Embryonic facial prominence (tissue), 1 donor: ENCODE data around the gene ATMIN.
A peak's percentile ranks its signal among the peaks of the same experiment; 100 is the strongest.

Experiments
- DNase-seq: peaks from one replicate; pipeline ENCODE4 v3.0.0-alpha.2; 2016; ENCODE audit errors: extremely low spot score

Gene ATMIN

DNA sequence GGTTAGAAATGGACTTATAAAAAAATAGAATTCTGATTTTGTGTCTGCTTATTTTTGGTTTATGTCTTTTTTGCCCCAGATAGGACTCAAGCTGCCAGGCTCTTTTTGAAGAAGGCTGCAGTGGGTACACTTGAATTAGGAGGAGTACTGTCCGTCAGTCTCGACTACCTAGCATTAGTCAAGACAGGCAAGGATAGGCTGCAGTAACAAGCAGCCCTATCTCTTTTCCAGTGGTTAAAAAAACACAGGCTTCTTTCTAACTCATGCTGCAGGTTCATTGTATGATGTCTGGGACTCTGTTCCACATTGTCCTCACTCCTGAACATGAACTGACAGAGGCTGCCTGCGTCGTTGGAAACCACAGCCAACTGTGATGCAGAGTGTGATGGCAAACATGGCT lies 33.4 kb downstream of the ATMIN start:
- no peak for DNase-seq

DNA sequence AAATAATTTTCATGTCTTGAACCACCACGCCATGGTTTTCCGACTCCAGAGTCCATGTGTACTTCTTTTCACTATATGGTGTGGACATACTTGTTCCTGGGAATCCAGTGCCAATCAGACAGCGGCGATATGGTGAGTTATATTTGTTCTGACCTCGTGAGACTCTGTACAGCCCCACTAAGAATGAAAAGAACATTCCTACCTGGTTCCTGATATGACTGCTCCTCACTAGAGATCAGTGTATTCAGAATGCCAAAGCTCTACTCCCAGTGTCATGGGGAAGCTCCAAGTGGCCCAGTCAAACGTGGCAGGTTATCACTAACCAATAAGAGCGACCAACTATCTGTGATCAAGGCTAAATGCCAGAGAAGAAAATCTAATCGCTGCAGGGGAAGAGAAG lies 35.3 kb downstream of the ATMIN start:
- DNase-seq, result no peak

DNA sequence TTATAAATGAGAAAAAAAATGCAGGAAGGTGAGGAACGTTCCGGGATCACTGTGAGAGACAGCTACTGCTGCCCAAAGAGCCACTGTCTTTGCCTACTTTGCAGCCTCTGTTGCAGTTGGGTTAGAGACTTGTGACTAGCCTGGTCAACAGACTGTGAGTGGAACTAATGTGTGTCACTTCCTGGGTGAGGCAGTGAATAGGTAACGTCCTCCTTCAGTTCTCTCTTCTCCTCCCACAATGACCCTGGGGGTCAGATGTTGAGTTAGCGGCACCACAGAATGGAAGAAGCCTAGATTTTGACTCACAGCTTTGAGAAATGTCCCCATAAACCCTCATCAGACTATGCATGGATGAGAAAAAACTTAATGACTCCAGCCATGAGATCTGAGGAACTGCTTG lies 36.2 kb downstream of the ATMIN start:
- no peak for DNase-seq

DNA sequence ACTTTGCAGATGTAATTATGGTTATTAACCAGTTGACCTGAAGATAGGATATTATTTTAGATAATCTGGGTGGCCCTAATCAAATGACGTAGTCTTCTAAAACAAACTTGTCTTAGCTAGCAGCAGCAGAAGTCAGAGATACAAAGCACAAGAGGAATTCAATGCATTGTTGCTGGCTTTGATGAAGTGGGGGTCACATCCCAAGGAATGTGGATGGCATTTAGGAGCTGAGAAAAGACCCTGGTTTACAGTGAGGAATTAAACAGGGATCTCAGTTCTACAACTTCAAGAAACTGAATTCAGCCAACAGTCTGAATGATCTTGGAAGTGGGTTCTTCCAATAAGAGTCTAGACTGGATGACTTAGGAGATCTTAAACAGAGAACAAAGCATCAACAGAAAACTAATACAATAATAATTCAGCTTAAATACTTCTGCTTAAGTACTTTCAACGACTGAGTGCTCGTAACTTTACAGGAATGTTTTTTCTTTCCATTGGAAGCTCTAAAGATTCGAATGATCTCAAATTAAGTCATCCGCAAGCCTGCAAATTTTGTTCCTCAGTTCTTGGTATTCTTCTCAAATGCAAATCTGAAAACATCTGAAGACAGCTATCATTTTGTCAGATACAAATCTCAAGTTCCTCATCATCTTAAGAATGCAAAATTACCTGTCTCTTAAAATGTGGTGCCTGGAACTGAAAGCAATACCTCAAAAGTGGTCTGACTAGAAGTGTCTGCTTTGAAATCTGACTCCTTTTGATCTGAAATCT lies 38.1 kb downstream of the ATMIN start:
- DNase-seq, result no peak

DNA sequence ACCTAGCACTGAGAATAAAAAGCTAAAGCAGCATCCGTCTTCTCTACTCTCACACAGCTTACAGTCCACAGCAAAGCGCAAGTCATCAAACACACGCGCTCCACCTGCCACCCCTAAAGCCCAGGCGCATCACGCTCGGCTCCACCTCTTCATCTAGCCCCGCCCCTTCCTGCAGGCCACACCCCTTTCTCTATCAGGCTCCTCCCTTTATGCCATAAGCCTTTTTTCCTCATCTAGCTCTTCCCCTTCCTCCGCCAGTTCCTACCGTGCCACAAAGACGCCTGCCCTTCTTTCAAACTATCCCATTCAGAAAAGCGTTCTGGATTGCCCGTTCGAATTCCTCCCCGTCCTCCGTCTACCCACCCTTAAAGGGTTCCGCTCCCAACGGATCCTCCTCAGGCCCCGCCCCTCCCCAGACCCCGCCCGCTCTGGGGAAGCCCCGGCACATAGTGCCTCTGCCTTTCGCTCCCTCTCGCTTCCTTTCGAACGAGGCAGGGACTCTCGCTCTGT lies 41.0 kb downstream of the ATMIN start:
- DNase-seq, result peak; percentile 84

DNA sequence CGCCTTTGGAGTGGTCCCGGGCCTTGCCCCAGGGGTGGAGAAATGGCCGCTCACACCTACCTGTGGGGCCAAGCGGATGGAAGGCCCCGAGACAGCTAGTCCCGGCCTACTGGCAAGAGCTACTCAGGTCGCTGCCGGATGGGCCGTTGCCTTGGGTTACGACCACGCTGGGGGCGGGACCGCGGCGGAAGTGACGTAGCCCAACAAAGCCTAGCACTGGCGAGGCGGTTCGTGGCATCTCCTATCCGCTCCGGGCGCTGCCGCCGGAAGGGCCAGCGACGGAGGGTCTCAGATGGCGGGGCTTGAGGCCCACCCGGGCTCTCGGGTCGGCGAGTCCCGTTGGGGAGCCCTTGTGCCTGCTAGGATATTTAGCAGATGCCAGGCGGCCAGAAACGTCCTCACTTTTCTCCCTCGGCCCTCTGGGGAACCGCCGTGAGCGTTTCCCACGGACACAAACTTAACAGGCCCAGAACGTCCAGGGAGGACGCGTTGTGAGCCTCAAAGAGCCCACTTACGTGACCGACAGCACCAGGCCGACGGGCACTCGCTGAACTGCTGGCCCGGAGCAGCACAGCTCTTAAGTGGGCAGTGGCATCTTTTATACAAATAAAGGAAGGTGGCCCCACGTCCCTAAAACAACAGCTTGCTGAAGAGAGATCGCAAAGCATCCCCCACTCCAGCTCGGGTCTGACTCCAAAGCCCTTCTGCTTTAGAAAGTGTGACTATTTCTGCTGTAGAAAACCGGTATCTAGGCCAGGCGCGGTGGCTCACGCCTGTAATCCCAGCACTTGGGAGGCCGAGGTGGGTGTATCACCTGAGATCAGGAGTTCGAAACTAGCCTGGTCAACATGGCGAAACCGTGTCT lies 41.7 kb downstream of the ATMIN start, which contains the start of gene C16orf46:
TSS of gene C16orf46 (minus strand) at position 163 of the 865 bp plus-strand sequence. CDS start 13,283 bp downstream, outside the sequence.
- DNase-seq, result peak; percentile 86

DNA sequence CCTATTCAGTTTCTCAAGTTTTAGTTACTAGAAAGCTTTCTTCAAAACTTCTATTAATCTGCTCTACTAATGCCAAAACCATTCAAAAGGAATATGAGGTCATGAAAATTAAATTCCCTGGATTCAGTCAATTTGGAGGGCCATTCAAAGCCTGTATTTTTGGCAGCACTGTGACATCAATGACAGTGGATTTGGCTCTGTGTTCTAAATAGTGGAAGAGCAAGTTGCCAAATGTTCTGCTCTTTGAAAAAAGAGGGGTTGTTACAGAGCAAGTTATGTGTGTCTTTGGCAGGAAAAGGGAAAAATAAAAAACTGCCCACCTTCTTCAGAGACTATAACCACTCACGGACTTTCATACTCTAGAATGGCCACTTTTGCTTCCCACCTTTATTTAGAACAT lies 44.6 kb downstream of the ATMIN start:
- DNase-seq, result no peak

DNA sequence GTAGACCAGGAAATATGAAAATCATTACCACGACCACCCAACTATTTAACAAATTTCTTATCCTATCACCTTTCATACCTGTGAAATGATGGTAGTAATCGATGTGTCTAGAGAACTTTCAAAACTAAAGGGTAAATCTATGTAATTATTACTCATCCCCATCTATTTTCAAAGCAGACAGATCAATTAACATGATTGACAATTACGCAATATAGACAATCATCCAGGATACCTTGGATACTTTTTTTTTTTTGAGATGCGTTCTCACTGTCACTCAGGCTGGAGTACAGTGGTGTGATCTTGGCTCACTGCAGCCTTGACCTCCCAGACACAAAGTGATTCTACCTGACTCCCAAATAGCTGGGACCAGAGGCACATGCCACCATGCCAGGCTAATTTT lies 45.4 kb downstream of the ATMIN start:
- DNase-seq, result no peak

DNA sequence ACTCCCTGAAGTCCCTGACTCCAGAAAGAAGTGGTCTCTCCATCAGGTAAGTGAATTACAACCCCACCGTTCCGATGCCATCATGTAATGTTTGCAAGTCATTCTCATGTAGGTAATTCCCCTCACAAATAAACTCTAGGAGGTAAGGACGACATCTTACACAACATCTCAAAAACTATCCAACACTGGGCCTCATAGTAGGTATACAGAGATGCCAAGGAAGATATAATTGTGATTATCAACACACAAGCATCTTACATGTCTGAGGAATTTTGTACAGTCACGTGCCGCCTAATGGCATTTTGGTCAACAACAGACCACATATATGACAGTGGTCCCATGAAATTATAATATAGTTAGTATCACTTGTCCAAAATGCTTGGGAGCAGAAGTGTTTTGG lies 53.2 kb downstream of the ATMIN start:
- DNase-seq, result no peak

DNA sequence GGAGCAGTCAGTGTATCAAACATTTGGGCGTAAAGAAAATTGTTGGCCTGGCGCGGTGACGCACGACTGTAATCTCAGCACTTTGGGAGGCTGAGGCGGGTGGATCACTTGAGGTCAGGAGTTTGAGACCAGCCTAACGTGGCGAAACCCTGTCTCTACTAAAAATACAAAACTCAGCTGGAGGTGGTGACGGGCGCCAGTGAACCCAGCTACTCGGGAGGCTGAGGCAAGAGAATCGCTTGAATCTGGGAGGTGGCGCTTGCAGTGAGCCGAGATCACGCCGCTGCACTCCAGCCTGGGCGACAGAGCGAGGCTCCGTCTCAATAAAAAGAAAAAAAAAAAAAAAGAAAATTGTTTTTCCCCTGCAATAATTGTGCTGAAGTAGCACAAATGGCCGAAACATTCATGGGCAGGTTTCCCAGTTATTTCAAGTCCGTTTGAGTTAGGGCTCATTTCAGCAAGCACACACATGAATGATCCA lies 59.2 kb downstream of the ATMIN start:
- DNase-seq, result no peak

DNA sequence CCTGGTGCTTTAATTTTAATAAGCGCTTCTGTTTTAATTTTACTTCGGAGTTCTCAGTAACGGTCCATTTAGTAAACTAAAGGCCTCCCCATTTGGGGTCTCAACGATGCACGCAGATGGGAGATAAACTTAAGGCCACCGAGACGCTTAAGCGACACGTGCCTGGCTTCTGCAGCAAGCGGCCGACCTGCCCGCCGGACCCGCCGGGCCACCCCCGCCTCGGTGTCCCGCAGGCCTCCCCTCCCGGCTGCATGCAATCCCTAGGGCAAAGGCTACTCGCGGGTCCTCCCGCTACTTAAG lies 60.0 kb downstream of the ATMIN start:
- no peak for DNase-seq

DNA sequence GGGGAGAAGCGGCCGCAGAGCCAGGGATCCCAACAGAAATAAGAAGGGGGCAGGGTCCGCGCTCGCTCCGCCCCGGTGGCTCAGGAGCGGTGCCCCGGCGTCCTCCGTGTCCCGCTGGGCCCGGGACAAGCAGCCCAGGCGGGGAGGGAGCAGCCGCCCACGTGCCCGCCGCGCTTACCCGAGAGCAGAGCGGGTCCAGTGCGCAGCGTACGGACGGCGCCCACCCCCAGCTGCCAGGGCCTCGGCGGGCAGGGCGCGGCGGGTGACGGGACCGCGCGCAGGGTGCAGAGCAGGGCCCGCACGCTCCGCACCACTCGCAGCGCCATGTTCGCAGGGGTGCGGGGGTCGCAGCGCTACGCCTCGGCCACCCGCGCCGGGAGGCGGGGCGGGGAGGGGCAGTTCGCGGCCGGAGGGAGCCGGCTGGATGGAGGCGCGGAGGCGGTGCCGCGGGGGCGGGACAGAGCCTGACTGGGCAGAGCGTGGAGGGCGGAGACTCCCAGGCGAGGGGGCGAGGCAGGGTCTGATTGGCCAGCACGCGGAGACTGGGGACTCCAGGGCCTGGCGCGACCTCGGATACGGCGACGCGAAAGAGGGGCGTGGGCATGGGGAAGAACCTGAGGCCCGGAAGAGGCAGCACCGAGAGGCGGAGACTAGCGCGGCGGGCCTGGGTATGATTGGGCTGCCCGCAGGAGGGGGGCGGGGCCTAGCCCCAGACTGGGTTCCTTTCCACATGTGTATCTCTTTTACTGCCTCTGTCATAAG lies 60.5 kb downstream of the ATMIN start, which contains the start of gene GCSH:
TSS of gene GCSH (minus strand) at position 443 of the 762 bp plus-strand sequence. CDS start at position 326, 117 bp downstream.
- DNase-seq, result peak; percentile 95

DNA sequence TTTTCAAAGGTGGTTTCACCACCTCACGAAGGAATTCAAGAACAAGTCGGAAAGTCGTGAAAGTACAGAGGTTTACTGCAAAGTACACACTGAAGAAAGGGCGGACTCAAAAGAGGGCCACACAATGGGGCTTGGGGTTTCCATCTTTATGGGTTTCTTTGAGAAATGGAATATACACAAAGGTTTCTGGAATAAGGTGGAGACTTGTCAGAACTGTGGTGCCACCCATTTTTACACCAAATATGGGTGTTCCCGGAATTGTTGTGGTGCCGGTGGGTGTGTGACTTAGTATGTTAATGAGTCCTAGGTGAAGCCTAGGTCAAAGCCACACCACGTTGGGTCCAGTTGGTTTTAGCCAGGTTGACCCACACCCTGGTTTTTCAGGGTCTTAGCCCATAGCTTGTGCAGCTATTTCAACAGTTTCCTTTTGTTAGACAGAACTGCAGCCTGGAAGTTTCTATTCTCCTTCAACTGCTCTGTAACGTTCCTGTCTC lies 61.1 kb downstream of the ATMIN start:
- DNase-seq, result no peak
